NCI-H187 (cell line): ENCODE data around the gene SEMA4A.
"Not testable (repeated sequence)": the region's sequence is repeated elsewhere in the genome, so short reads cannot be mapped to it uniquely, and the experiment has no call there.

Experiments used
- DNase-seq, 2 experiments: peaks; one replicate each; lab custom pipeline; 2025; lab: John Stamatoyannopoulos, UW

SEMA4A gene

GRCh38 chr1:156119503-156120209 is 33.7 kb upstream of the SEMA4A start:
- no peak for DNase-seq

- no peak for DNase-seq
These were observed 33.1 kb upstream of the SEMA4A start for GRCh38 chr1:156120318-156120717.

- DNase-seq, result not testable (repeated sequence)
These were observed 32.4 kb upstream of the SEMA4A start for GRCh38 chr1:156121005-156121404.

GRCh38 chr1:156121457-156121856 is 31.9 kb upstream of the SEMA4A start:
- DNase-seq, result no peak

- DNase-seq, result no peak
These were observed 31.3 kb upstream of the SEMA4A start for GRCh38 chr1:156122086-156122485.

GRCh38 chr1:156122519-156123355 is 30.6 kb upstream of the SEMA4A start:
- DNase-seq, result no peak

GRCh38 chr1:156123356-156124196 is 29.8 kb upstream of the SEMA4A start:
- DNase-seq, result peak; percentile 99 to 100

- DNase-seq, result peak in 1 of 2 experiments; percentile 33
These were observed 28.6 kb upstream of the SEMA4A start for GRCh38 chr1:156124557-156125483.

GRCh38 chr1:156125544-156125943 is 27.8 kb upstream of the SEMA4A start:
- not testable (repeated sequence) for DNase-seq

GRCh38 chr1:156126043-156126629 is 27.2 kb upstream of the SEMA4A start:
- no peak for DNase-seq

- DNase-seq, result no peak
These were observed 26.5 kb upstream of the SEMA4A start for GRCh38 chr1:156126630-156127534.

GRCh38 chr1:156128308-156128653 is 25.1 kb upstream of the SEMA4A start:
- DNase-seq, result no peak

- DNase-seq, result no peak
These were observed 24.5 kb upstream of the SEMA4A start for GRCh38 chr1:156128654-156129597.

GRCh38 chr1:156129687-156130577 is 23.5 kb upstream of the SEMA4A start:
- peak; percentile 61 to 77 for DNase-seq

- no peak for DNase-seq
These were observed 22.8 kb upstream of the SEMA4A start for GRCh38 chr1:156130578-156130942.

- DNase-seq, result no peak
These were observed 18.5 kb upstream of the SEMA4A start for GRCh38 chr1:156134716-156135435.
